SK-N-SH (cell line): ENCODE measurements around the gene KIAA0040. TPM values are rescaled to one million over a fixed set of nuclear protein-coding genes. Genes with fewer than 3 reads are reported as not detected.

Experiments used
- CTCF ChIA-PET: fragments of 300-600, 350-600 bp; formaldehyde crosslinking; extraction: SDS; loops from one replicate; lab custom pipeline; 2021; lab: Yijun Ruan, JAX
- POLR2A ChIA-PET: fragments of 350-600 bp; sonication (Branson Sonifier 250); formaldehyde crosslinking; extraction: SDS; loops from one replicate; lab custom pipeline; 2020; ENCODE audit warnings: antibody characterized with exemption, inconsistent platforms; lab: Yijun Ruan, JAX
- DNase-seq: peaks from one replicate; pipeline ENCODE4 v3.0.0; 2012
- H2AFZ ChIP-seq: fragments of 200-600 bp; sonication (generic); 2 replicates; pipeline ENCODE4 v1.8.1; 2016; ENCODE audit warnings: antibody characterized with exemption, mild to moderate bottlenecking, low read depth
- H3F3A ChIP-seq: fragments of 200-600 bp; sonication (generic); replicated peaks from 2 replicates; pipeline ENCODE3; 2016; ENCODE audit warnings: antibody characterized with exemption, mild to moderate bottlenecking; ENCODE audit not compliant: insufficient read depth
- H3K27ac ChIP-seq, 2 experiments: fragments of 200-500 bp in 1 of 2; fragments of 200-600 bp in 1 of 2; sonication (Bioruptor generic) in 1 of 2; sonication (generic), shearing (Covaris generic) in 1 of 2; 2 replicates each; pipeline versions ENCODE4 v1.5.1 to v1.6.1; 2014 to 2016; ENCODE audit warnings: low read depth in 2 of 2, inconsistent platforms in 1 of 2, low read length in 1 of 2, mild to moderate bottlenecking in 1 of 2, mixed read lengths in 1 of 2
- H3K27me3 ChIP-seq: fragments of 200-600 bp; sonication (generic), shearing (Covaris generic); 2 replicates; pipeline ENCODE4 v1.6.1; 2016; ENCODE audit warnings: mixed run types; ENCODE audit not compliant: insufficient read depth
- H3K36me3 ChIP-seq, 2 experiments: fragments of 200-500 bp in 1 of 2; fragments of 200-600 bp in 1 of 2; sonication (Bioruptor generic) in 1 of 2; sonication (generic) in 1 of 2; replicated peaks in 1 of 2; 2 replicates each; pipeline versions ENCODE3 to v1.5.1; 2014 to 2016; ENCODE audit warnings: low read length in 1 of 2, mild to moderate bottlenecking in 1 of 2; ENCODE audit not compliant: insufficient read depth in 2 of 2, control insufficient read depth in 1 of 2
- H3K4me1 ChIP-seq, 2 experiments: fragments of 200-500 bp in 1 of 2; fragments of 200-600 bp in 1 of 2; sonication (Bioruptor generic) in 1 of 2; sonication (generic), shearing (Covaris generic) in 1 of 2; 2 replicates each; pipeline versions ENCODE4 v1.5.1 to v1.6.1; 2014 to 2016; ENCODE audit warnings: low read depth in 1 of 2, low read length in 1 of 2, mixed run types in 1 of 2; ENCODE audit not compliant: insufficient read depth in 2 of 2, control insufficient read depth in 1 of 2
- H3K4me2 ChIP-seq: fragments of 200-600 bp; sonication (generic), shearing (Covaris generic); 2 replicates; pipeline ENCODE4 v1.6.1; 2017; ENCODE audit warnings: mixed run types
- H3K4me3 ChIP-seq, 2 experiments: fragments of 200-500 bp in 1 of 2; fragments of 200-600 bp in 1 of 2; sonication (Bioruptor generic) in 1 of 2; sonication (generic), shearing (Covaris generic) in 1 of 2; 2 replicates each; pipeline versions ENCODE4 v1.5.1 to v1.8.1; 2014 to 2016; ENCODE audit warnings: low read depth in 2 of 2, inconsistent platforms in 1 of 2, low read length in 1 of 2, mild to moderate bottlenecking in 1 of 2, mixed read lengths in 1 of 2, moderate library complexity in 1 of 2
- H3K79me2 ChIP-seq: fragments of 200-600 bp; sonication (generic); 2 replicates; pipeline ENCODE4 v1.8.1; 2017; ENCODE audit warnings: mild to moderate bottlenecking; ENCODE audit not compliant: insufficient read depth
- H3K9ac ChIP-seq: fragments of 200-600 bp; sonication (generic); 2 replicates; pipeline ENCODE4 v1.6.1; 2017; ENCODE audit warnings: mixed run types
- H3K9me2 ChIP-seq: fragments of 200-600 bp; sonication (generic); 2 replicates; pipeline ENCODE4 v1.6.1; 2017; ENCODE audit warnings: mixed run types
- H3K9me3 ChIP-seq: fragments of 200-600 bp; sonication (generic); 2 replicates; pipeline ENCODE4 v1.6.1; 2017; ENCODE audit warnings: mixed run types, mild to moderate bottlenecking, moderate library complexity
- H4K20me1 ChIP-seq: fragments of 200-600 bp; sonication (generic); 2 replicates; pipeline ENCODE4 v1.6.1; 2017; ENCODE audit warnings: mild to moderate bottlenecking, mixed run types; ENCODE audit not compliant: insufficient read depth
- FOXM1 ChIP-seq: IDR thresholded peaks from 2 replicates; pipeline ENCODE4 v1.4.0; 2012; ENCODE audit warnings: low read depth, mild to moderate bottlenecking
- IRF3 ChIP-seq: fragments of 150-350 bp; IDR thresholded peaks from 2 replicates; pipeline ENCODE4 v1.6.1; 2016; ENCODE audit warnings: mild to moderate bottlenecking, low read depth, low read length
- JUND ChIP-seq: IDR thresholded peaks from 2 replicates; pipeline ENCODE4 v1.4.0; 2012
- MAX ChIP-seq: IDR thresholded peaks from 2 replicates; pipeline ENCODE4 v1.4.0; 2012; ENCODE audit warnings: low read depth
- PBX3 ChIP-seq: IDR thresholded peaks from 2 replicates; pipeline ENCODE4; 2012
- POLR2AphosphoS5 ChIP-seq: IDR thresholded peaks from 2 replicates; pipeline ENCODE4 v1.6.1; 2012; ENCODE audit warnings: low read depth, low read length
- RAD21 ChIP-seq: IDR thresholded peaks from 2 replicates; pipeline ENCODE4 v1.6.1; 2012; ENCODE audit warnings: mild to moderate bottlenecking, low read length
- SMC3 ChIP-seq: IDR thresholded peaks from 2 replicates; pipeline ENCODE4 v1.6.1; 2012; ENCODE audit warnings: low read depth, low read length, improper control_type of control experiment
- WGBS: methylation state at CpG from one replicate; pipeline ENCODE4 v1.1.6; 2017; ENCODE audit warnings: low lambda C conversion rate; 5-methylcytosine and 5-hydroxymethylcytosine counted together
- polyA plus RNA-seq, 3 experiments: library from polyadenylated mRNA; depleted of rRNA; stranded (reverse); fragments of >200 nt; gene quantifications; 2 replicates each; pipeline ENCODE4 v1.2.3, GENCODE V29; 2012

The KIAA0040 gene
- polyA plus RNA-seq, 1 of the 3 experiments (the other 2 are of a cell fraction), result 0.08 TPM

GRCh38 chr1:175148068-175148467 lies 44.5 kb downstream of the KIAA0040 start:
- H3K4me1 ChIP-seq, result no peaks in the 10 kb centered on the region
- no peaks in the 10 kb centered on the region for H3K9me3 ChIP-seq
- no peak overlapping the region for H3K9ac ChIP-seq
- no peak overlapping the region for H2AFZ ChIP-seq
- H3F3A ChIP-seq, result no peaks in the 10 kb centered on the region
- ChIA-PET POLR2A (no interaction called here), CTCF (interaction anchor here (0.9 to 13.1 kb wide), 10 partner anchors 17 to 193 kb away, joined by 3 to 281 read pairs (median 5); no protein-coding TSS in a partner anchor)
- no peaks in the 10 kb centered on the region for H3K79me2 ChIP-seq
- WGBS, result 41% methylated on average over 7 of the region's 7 CpGs
- 0 out of 2 replicates have a peak, but pooled peaks cover 10% of the 10 kb centered on the region for H3K27me3 ChIP-seq
- H3K4me2 ChIP-seq, result no peak overlapping the region
- no peaks in the 10 kb centered on the region for H4K20me1 ChIP-seq
- TF ChIP-seq RAD21, result no peak
- TF ChIP-seq SMC3, result no peak
- TF ChIP-seq POLR2AphosphoS5, result no peak
- TF ChIP-seq FOXM1, result no peak
- TF ChIP-seq PBX3, result no peak
- TF ChIP-seq MAX, result no peak
- H3K4me3 ChIP-seq, result no peak overlapping the region
- no peak for DNase-seq
- no peak overlapping the region for H3K27ac ChIP-seq
- no peaks in the 10 kb centered on the region for H3K36me3 ChIP-seq
- no peaks in the 10 kb centered on the region for H3K9me2 ChIP-seq

GRCh38 chr1:175147569-175147968 lies 45.0 kb downstream of the KIAA0040 start:
- no peaks in the 10 kb centered on the region for H3F3A ChIP-seq
- 0 out of 2 replicates have a peak, but pooled peaks cover 10% of the 10 kb centered on the region for H3K27me3 ChIP-seq
- H3K4me1 ChIP-seq, result no peaks in the 10 kb centered on the region
- no peak overlapping the region for H3K4me3 ChIP-seq
- H3K9ac ChIP-seq, result no peak overlapping the region
- ChIA-PET POLR2A (no interaction called here), CTCF (interaction anchor here (0.8 to 13.1 kb wide), 17 partner anchors 7 to 697 kb away, joined by 3 to 281 read pairs (median 5); no protein-coding TSS in a partner anchor)
- H3K4me2 ChIP-seq, result no peak overlapping the region
- no peaks in the 10 kb centered on the region for H3K36me3 ChIP-seq
- DNase-seq, result no peak
- no peaks in the 10 kb centered on the region for H3K79me2 ChIP-seq
- H2AFZ ChIP-seq, result no peak overlapping the region
- H3K9me2 ChIP-seq, result no peaks in the 10 kb centered on the region
- WGBS, result 66% methylated on average over 5 of the region's 5 CpGs
- TF ChIP-seq RAD21 (no peak), IRF3 (no peak), JUND (no peak)
- H3K9me3 ChIP-seq, result no peaks in the 10 kb centered on the region
- no peak overlapping the region for H3K27ac ChIP-seq
- no peaks in the 10 kb centered on the region for H4K20me1 ChIP-seq
